Breast epithelium (tissue), 4 donors: Measurements from ENCODE around the gene SLC51A. TPM values are rescaled to one million over a fixed set of nuclear protein-coding genes. Genes with fewer than 3 reads are reported as not detected.
"Not testable (repeated sequence)": the region's sequence is repeated elsewhere in the genome, so short reads cannot be mapped to it uniquely, and the experiment has no call there.

Experiments
- DNase-seq, 2 donors: peaks; one replicate each; pipeline ENCODE4 v3.0.0-alpha.2; 2019; ENCODE audit warnings: low spot score in 2 of 2
- H3K27ac ChIP-seq, 2 donors: fragments of 200-600 bp; sonication (generic) in 1 of 2; one replicate each; pipeline ENCODE4 v1.5.1; 2016 to 2019; ENCODE audit warnings: mild to moderate bottlenecking in 1 of 2
- H3K27me3 ChIP-seq, 2 donors: fragments of 200-600 bp; sonication (generic) in 1 of 2; one replicate each; pipeline versions ENCODE4 v1.5.1 to v1.6.0; 2017 to 2019; ENCODE audit warnings: control low read depth in 1 of 2, mild to moderate bottlenecking in 1 of 2
- H3K36me3 ChIP-seq: fragments of 200-600 bp; one replicate; pipeline ENCODE4 v1.5.1; 2019
- H3K4me1 ChIP-seq, 2 donors: fragments of 200-600 bp; sonication (generic); one replicate each; pipeline ENCODE4 v1.5.1; 2016 to 2019; ENCODE audit warnings: control low read depth in 1 of 2
- H3K4me3 ChIP-seq, 3 donors: fragments of 200-600 bp; sonication (generic); 1 replicate in 2 of 3; 2 replicates in 1 of 3; pipeline ENCODE4 v1.5.1; 2016 to 2019; ENCODE audit warnings: mild to moderate bottlenecking in 3 of 3, moderate library complexity in 2 of 3
- H3K9me3 ChIP-seq, 2 donors: fragments of 200-600 bp; sonication (generic) in 1 of 2; one replicate each; pipeline ENCODE4 v1.5.1; 2016 to 2019; ENCODE audit warnings: control low read depth in 1 of 2
- CTCF ChIP-seq, 3 donors: fragments of 450-650 bp; IDR thresholded peaks; one replicate each; pipeline ENCODE4 v1.5.1; 2016 to 2017; ENCODE audit warnings: antibody characterized with exemption in 3 of 3, mild to moderate bottlenecking in 3 of 3, moderate library complexity in 3 of 3
- POLR2A ChIP-seq: fragments of 450-650 bp; IDR thresholded peaks from one replicate; pipeline ENCODE4 v1.6.1; 2016; ENCODE audit warnings: antibody characterized with exemption, mild to moderate bottlenecking, moderate library complexity
- POLR2AphosphoS5 ChIP-seq, 3 donors: sonication (generic); formaldehyde crosslinking; IDR thresholded peaks; one replicate each; pipeline ENCODE4 v1.6.1; 2017; ENCODE audit warnings: antibody characterized with exemption in 3 of 3
- intact Hi-C: fragments of 100-400 bp; cut with DNase I; formaldehyde crosslinking; loops from one replicate; pipeline ENCODE4 v1.15.1; 2023; ENCODE audit warnings: low total_unique reads
- total RNA-seq, 3 donors: library from RNA; depleted of rRNA; stranded (reverse); fragments of >200 nt; gene quantifications; one replicate each; pipeline ENCODE4 v1.1.0, GENCODE V29; 2016

Gene SLC51A
- total RNA-seq, 3 donors from 2014 or later = not detected

GRCh38 chr3:196207159-196207832, 9.0 kb upstream of the SLC51A start:
- TF ChIP-seq POLR2AphosphoS5 (IDR thresholded peaks at IDR 0.05) = no peak
- TF ChIP-seq CTCF (IDR thresholded peaks at IDR 0.05) = no peak
- no peak for TF ChIP-seq POLR2A
- no peak for DNase-seq
- Histone ChIP-seq H3K4me1 (no peaks in the 10 kb centered on the region), H3K36me3 (no peaks in the 10 kb centered on the region), H3K27ac (no peak overlapping the region), H3K9me3 (no peaks in the 10 kb centered on the region), H3K4me3 (peak overlapping the region in 2 of 3 donors; percentile 45 to 60), H3K27me3 (no peaks in the 10 kb centered on the region)
- intact Hi-C loops = no loop called here

- intact Hi-C loops = no loop called here
- Histone ChIP-seq H3K27me3 (no peaks in the 10 kb centered on the region), H3K4me3 (peak overlapping the region; percentile 18 to 60 (median 45)), H3K4me1 (no peaks in the 10 kb centered on the region), H3K27ac (no peak overlapping the region), H3K9me3 (no peaks in the 10 kb centered on the region), H3K36me3 (no peaks in the 10 kb centered on the region)
- TF ChIP-seq POLR2AphosphoS5 (IDR thresholded peaks at IDR 0.05) = no peak
- no peak for TF ChIP-seq POLR2A
- no peak for TF ChIP-seq CTCF (IDR thresholded peaks at IDR 0.05)
- DNase-seq = no peak
Observed at GRCh38 chr3:196207833-196208607, 8.3 kb upstream of the SLC51A start.

- Histone ChIP-seq H3K4me1 (no peaks in the 10 kb centered on the region), H3K4me3 (no peak overlapping the region), H3K27me3 (no peaks in the 10 kb centered on the region), H3K9me3 (no peaks in the 10 kb centered on the region), H3K36me3 (no peaks in the 10 kb centered on the region), H3K27ac (no peak overlapping the region)
- intact Hi-C loops = no loop called here
- no peak for TF ChIP-seq POLR2AphosphoS5 (IDR thresholded peaks at IDR 0.05)
- TF ChIP-seq POLR2A = no peak
- no peak for TF ChIP-seq CTCF (IDR thresholded peaks at IDR 0.05)
- DNase-seq = no peak
Observed at GRCh38 chr3:196208942-196209695, 7.2 kb upstream of the SLC51A start.

- H3K27me3 ChIP-seq, DNase-seq, H3K27ac ChIP-seq, H3K9me3 ChIP-seq, H3K4me1 ChIP-seq, H3K4me3 ChIP-seq, intact Hi-C loops, H3K36me3 ChIP-seq: not testable (repeated sequence)
Observed at GRCh38 chr3:196209944-196210672, 6.2 kb upstream of the SLC51A start.

GRCh38 chr3:196210673-196211556, 5.4 kb upstream of the SLC51A start, which contains the start of gene ZDHHC19:
TSS of gene ZDHHC19 (minus strand) at chr3:196211400. CDS start at chr3:196211315, 85 bp downstream.
- no peak for TF ChIP-seq CTCF (IDR thresholded peaks at IDR 0.05)
- no peak for TF ChIP-seq POLR2A
- no peak for TF ChIP-seq POLR2AphosphoS5 (IDR thresholded peaks at IDR 0.05)
- Histone ChIP-seq H3K36me3 (no peaks in the 10 kb centered on the region), H3K4me3 (no peak within 1 kb of the TSS), H3K27me3 (no peaks in the 10 kb centered on the region), H3K27ac (no peak within 1 kb of the TSS), H3K4me1 (no peaks in the 10 kb centered on the region), H3K9me3 (no peaks in the 10 kb centered on the region)
- DNase-seq = peak in 1 of 2 donors; percentile 38
- intact Hi-C loops = no loop called here
